HG03520 (cell line): Measurements from ENCODE around the gene DCAF6.

Experiments used
- ATAC-seq: cut with Tn5 transposase; IDR thresholded peaks from one replicate; pipeline ENCODE4 v1.9.1; 2021; ENCODE audit warnings: mild to moderate bottlenecking, moderate library complexity; ENCODE audit not compliant: unreplicated experiment

Gene DCAF6

DNA sequence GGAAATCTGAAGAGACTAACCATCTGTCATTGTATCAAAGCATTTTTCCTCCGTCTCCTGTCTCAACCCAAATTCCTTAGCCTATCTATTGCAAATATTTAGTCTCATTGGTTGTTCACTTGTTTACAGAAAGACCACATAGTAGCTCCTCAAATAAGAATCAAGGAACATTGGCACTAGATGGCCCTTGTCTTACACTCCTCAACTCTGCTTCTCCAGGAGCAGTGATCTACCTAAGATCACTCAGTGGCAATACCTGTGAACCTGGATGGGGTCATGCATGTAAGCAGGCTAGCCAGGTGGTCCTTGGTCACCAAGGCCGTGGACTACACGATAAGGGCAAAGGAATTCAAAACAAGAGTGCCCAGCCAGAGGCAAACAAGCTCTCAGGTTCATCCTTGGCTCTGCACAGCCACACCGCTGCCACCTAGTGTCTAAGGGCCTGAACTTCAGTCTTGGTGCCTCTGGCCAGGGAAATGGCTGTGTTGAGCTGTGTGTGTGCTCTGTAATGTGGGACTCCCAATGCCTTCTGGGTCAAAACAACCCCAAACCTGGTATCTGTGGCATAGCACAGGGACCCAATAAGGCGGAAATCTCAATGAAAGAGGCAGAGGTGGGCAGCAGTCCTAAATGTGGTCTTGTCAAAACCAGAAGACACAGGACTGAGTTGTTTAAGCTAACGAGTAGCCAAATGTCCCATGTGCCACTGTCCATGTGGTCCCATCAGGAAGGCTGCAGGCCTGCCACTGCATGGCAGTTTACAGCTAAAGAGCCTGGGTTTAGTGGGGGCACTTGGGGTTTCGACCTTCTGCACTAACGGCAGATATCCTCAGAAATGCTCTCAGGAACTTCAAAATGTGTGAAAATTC is 145.8 kb downstream of the DCAF6 start:
- ATAC-seq, result peak; percentile 84

DNA sequence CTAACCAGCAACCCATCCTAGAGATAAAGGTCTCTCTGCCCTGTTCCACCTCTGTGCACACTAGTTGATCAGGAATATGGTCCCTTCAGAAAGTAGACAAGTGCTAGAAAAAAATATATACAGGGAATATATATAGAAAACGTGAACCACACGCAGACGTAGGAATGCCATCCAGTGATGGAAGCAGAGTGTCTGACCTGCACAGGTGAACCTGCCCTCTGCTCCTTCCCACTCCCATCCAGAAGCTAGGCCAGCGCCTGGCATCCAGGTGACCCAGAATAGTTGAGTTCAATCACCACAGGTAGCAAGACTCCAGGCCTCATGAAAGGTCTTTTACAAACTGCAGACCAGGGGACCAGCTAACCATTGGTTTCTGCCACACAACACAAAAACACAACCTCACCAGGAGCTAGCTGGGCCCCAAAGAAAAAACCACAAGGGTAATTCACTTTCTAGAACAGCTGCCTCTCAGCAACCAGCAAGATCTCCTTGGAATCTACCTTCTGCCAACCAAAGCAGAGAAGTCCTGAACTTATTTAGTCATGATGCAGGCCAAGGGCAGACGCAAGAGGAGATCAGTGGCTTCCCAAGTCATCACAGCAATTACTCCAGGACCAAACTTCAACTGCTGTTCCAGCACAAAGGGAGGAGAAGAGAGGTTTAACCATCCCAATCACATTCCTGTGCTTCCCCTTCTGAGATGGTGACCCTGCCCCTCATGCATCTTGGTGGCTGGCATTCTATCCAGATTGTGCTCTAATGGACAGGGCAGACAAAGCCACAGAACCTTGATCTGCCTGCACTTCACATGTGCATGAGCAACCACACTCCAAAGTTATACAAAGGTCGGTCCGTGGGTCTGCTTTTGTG is 147.2 kb downstream of the DCAF6 start:
- ATAC-seq, result no peak

DNA sequence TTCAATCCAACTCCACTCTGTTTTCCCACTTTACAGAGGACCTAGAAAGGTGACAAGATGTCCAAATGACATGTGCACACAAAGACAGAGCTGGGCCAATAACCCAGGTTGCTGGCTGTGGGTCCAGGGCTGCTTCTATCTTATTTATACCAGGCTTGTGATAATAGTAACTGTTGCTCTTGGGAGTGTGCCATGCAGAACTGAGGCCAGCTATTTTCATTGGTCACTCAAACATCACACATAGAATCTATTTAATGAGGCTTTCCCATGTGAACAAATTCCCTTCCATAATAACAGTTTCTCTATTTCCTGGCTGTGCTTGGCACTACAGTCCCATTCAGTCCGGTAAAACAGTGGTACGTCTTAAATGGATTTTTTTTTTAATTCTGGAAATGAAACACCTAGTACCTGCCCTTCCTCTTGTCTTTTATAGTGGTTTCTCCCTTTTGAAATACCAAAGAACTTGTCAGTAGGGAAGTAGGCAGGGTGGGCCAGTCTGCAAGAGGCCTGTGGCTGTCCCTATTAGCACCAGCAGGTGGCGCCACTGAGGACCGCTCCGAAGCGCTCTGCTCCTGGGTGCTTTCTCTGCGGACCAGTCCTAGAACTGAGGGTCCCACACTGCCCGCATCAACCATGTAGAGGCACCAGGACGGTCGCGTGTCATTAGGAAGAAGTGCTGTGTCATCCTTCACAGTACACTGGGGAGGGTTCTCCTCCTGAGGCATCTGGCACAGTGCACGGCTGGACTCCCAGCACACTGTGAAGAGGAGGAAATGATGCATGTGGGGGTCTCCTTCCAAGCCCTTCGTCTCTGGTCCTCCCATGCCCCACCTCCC is 148.1 kb downstream of the DCAF6 start:
- peak; percentile 58 for ATAC-seq

- ATAC-seq, result no peak
These were observed 149.0 kb downstream of the DCAF6 start for GRCh38 chr1:168085401-168085872.

- no peak for ATAC-seq
These were observed 150.0 kb downstream of the DCAF6 start for GRCh38 chr1:168086438-168086837.

GRCh38 chr1:168087696-168088095 is 151.2 kb downstream of the DCAF6 start:
- no peak for ATAC-seq

DNA sequence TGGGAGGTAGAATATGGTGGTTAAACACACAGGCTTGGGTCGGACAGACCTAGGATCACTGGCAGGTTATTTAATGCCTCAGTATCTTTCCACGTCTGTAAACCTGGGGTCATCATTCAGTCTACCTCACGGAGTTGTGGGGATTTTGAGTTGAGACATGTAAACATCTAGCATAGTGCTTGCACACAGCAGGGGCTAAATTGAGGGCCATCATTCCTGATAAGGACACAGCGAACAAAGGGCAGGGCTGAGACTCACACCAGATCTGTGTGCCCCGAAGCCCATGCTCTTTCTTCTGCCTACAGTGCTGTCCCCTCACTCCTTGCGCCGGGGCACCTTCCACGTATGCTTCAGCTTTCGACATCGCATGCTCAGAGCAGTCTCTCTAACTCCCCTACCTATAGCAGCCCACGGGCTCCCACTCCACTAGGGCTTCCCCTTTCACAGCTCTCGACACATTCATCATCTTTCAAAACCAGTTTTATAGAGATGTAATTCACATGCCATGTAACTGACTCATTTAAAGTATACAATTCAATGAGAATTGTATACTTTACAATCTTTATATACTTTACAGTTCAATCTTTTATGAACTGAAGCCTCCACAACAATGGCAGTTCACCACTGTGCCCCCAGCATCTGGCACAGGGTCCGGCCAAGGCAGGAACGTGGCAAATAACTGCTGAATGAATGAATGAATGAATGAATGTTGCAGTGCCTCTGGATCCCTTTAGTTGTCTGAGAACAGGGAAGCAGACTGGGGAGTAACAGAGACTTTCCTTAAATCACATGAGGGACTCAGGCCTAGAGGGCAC is 152.2 kb downstream of the DCAF6 start:
- ATAC-seq, result no peak

DNA sequence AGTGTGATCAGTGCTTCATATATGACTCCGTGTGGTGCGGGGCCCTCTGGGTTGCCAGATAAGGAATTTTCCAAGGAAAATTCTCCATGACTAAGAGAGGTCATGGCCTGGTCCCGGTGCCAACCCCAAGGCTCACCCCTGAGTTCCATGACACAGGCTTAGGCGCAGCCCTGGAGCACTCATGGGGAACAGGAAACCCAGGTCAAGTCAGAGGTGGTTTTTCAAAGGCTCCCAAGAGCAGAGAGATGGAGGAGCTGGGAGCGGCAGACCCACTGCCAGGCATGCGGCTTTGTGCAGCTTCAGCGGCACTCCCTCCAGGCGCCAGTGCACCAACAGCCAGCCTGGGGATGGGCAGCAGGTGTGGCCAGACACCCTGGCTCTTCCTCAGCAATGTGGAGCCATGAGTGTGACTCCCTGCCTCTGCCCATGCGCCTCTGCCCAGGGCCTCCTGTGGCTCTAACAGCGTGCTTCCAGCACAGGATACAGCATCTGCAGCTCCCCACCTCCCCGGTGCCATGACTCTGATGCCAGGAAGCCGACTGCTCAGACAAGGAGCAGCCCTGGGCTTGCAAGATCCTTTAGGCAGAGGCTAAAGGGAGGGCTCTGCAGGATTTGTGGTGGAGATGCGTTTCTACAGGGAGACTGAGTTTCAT is 153.0 kb downstream of the DCAF6 start:
- ATAC-seq, result no peak

- no peak for ATAC-seq
These were observed 153.5 kb downstream of the DCAF6 start for GRCh38 chr1:168089979-168090337.

GRCh38 chr1:168090395-168090794 is 153.9 kb downstream of the DCAF6 start:
- ATAC-seq, result no peak

DNA sequence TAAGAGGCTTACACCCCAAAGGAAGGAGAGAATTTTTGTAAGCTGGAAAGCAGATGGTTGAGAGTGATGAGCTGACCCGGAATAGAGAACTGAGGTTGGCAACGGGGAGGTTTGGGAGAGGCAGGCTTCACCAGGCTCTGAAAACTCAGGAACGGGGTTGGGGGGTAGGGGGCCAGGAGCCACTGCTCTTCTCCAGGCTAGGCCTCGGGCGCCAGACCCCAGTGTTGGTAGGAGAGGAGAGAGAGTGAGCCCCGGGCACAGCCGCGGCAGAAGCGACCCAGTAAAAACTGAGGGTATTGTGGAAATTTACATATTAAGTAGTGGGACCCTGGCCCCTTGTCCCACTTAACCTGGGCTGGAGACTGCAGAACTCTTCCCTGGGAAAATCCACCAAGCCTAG is 154.6 kb downstream of the DCAF6 start:
- no peak for ATAC-seq

DNA sequence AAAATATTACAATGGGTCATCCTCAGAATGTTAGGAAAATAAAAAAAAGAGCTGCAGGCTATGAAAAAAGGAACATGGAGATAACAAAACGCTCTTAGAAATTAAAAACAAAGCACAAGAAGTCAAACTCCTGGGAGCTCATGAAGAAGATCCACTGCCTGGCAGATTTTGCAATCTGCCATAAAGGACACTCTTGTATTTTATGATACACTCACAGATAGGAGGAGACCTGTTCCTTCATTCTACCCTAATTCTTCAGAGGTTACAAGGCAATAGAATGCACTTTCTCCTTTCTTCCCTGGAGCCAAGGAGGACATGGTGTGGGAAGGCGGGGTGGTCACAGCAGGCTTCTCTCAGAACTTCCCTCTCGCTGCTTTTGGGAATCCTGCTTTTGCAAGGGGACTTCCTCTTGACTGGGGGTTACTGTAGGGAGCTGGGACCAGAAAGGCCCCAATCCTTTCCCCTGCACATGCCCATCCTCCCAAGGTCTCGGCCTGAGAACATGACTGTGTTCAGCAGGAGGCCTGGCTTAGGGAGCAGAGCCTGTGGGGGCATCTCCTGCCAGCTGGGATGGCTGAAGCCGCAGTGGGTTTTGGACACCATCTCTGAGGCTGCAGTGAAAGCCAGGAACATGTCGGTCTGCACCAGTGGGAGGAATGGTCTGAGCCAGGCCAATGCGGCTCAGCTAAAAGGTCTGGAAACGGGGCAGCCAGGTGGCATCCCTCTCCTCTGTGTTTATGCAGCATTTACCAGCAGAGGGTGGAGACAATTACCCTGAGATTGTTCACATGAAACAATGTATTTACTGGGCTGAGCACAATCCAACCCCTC is 155.5 kb downstream of the DCAF6 start:
- no peak for ATAC-seq

- ATAC-seq, result no peak
These were observed 156.3 kb downstream of the DCAF6 start for GRCh38 chr1:168092566-168093355.

- ATAC-seq, result no peak
These were observed 157.1 kb downstream of the DCAF6 start for GRCh38 chr1:168093616-168094015.

GRCh38 chr1:168095476-168095875 is 159.0 kb downstream of the DCAF6 start:
- no peak for ATAC-seq

DNA sequence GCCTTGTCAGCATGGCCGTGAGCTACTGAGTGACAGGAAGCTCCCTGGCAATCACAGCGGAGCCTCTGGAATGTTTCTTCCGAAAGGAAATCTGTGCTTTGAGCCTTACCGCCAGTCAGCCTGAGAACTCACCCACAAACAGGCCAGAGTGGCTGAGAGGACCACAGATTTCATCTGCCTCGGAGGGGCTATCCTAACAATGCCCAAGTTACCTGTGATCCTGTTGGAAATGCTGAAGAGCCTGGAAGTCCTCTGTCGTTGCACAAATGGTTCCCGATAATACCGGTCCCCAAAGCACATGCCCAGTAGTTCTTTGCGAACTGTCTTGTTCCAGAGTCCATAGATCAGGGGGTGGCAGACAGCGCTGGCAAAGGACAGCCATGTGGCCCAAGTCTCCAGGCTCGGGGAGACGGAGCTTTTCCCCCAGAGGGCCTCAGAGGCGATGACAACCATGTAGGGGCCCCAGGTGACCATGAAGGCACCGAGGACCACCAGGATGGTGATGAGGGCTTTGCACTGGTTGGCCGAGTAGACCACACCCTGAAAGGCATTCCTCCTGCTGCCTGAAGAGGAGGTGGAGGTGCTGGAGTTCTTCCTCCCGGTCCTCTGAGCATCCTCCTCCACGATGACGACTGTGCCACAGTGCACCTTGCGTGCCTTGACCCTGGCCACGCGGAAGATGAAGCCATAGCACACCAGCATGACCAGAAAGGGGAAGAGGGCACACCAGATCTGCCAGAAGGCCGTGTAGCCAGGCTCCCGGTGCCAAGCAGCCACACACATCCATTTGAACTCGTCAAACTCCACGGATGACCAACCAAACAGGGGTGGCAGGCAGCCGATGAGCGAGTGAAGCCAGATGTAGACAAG is 160.0 kb downstream of the DCAF6 start:
- no peak for ATAC-seq

- ATAC-seq, result no peak
These were observed 161.5 kb downstream of the DCAF6 start for GRCh38 chr1:168097921-168098528.
